NCI-H187 treated with DMSO at 0.1 percent for 48 hours (cell line): ENCODE results near the gene AGPAT1.
"Not testable (repeated sequence)": the region's sequence is repeated elsewhere in the genome, so short reads cannot be mapped to it uniquely, and the experiment has no call there.

Experiments
- DNase-seq: peaks from one replicate; lab custom pipeline; 2025; lab: John Stamatoyannopoulos, UW

Gene AGPAT1

GRCh38 chr6:32175711-32176475, at the start of gene AGPAT1:
AGPAT1 (minus strand) TSS chr6:32176084; CDS start chr6:32171496, 4,588 bp downstream.
- DNase-seq = peak; percentile 84

- DNase-seq = no peak
Observed at GRCh38 chr6:32224696-32225095, 48.8 kb upstream of the AGPAT1 start.

- DNase-seq = no peak
Observed at GRCh38 chr6:32223258-32224235, 47.7 kb upstream of the AGPAT1 start, which contains the start of gene NOTCH4. NOTCH4 (minus strand) TSS chr6:32224067; CDS start chr6:32223928, 139 bp downstream.

- DNase-seq = no peak
Observed at GRCh38 chr6:32222333-32223230, 46.7 kb upstream of the AGPAT1 start.

- DNase-seq = no peak
Observed at GRCh38 chr6:32220021-32220420, 44.1 kb upstream of the AGPAT1 start.

- no peak for DNase-seq
Observed at GRCh38 chr6:32218167-32218566, 42.3 kb upstream of the AGPAT1 start.

GRCh38 chr6:32216998-32217397, 41.1 kb upstream of the AGPAT1 start:
- no peak for DNase-seq

GRCh38 chr6:32216285-32216684, 40.4 kb upstream of the AGPAT1 start:
- no peak for DNase-seq

- DNase-seq = no peak
Observed at GRCh38 chr6:32215617-32216016, 39.7 kb upstream of the AGPAT1 start.

- DNase-seq = no peak
Observed at GRCh38 chr6:32214126-32214525, 38.2 kb upstream of the AGPAT1 start.

GRCh38 chr6:32213649-32214048, 37.8 kb upstream of the AGPAT1 start:
- DNase-seq = no peak

GRCh38 chr6:32212076-32212760, 36.3 kb upstream of the AGPAT1 start:
- no peak for DNase-seq

- DNase-seq = not testable (repeated sequence)
Observed at GRCh38 chr6:32211432-32211831, 35.5 kb upstream of the AGPAT1 start.

GRCh38 chr6:32210191-32210601, 34.3 kb upstream of the AGPAT1 start:
- no peak for DNase-seq

- DNase-seq = no peak
Observed at GRCh38 chr6:32208996-32209395, 33.1 kb upstream of the AGPAT1 start.

- no peak for DNase-seq
Observed at GRCh38 chr6:32204268-32204715, 28.4 kb upstream of the AGPAT1 start.

- no peak for DNase-seq
Observed at GRCh38 chr6:32203426-32204267, 27.8 kb upstream of the AGPAT1 start.

- DNase-seq = no peak
Observed at GRCh38 chr6:32202186-32202585, 26.3 kb upstream of the AGPAT1 start.

- no peak for DNase-seq
Observed at GRCh38 chr6:32200711-32201475, 25.0 kb upstream of the AGPAT1 start.
